ENCODE data around the gene GPRC5D.
A peak's percentile ranks its signal among the peaks of the same experiment; 100 is the strongest.

GRCh38 chr12:13000925-13001774 is 49.2 kb upstream of the GPRC5D start:
- TF ChIP-seq, protein P1, sequence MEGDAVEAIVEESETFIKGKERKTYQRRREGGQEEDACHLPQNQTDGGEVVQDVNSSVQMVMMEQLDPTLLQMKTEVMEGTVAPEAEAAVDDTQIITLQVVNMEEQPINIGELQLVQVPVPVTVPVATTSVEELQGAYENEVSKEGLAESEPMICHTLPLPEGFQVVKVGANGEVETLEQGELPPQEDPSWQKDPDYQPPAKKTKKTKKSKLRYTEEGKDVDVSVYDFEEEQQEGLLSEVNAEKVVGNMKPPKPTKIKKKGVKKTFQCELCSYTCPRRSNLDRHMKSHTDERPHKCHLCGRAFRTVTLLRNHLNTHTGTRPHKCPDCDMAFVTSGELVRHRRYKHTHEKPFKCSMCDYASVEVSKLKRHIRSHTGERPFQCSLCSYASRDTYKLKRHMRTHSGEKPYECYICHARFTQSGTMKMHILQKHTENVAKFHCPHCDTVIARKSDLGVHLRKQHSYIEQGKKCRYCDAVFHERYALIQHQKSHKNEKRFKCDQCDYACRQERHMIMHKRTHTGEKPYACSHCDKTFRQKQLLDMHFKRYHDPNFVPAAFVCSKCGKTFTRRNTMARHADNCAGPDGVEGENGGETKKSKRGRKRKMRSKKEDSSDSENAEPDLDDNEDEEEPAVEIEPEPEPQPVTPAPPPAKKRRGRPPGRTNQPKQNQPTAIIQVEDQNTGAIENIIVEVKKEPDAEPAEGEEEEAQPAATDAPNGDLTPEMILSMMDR (IDR thresholded peaks at IDR 0.05): peak; percentile 44
- TF ChIP-seq RFX5 (IDR thresholded peaks at IDR 0.05; ENCODE audit: low read length) (no peak), IRF3 (IDR thresholded peaks at IDR 0.05; ENCODE audit: low read depth, low read length) (no peak), SIN3A (IDR thresholded peaks at IDR 0.05; ENCODE audit: borderline replicate concordance, low read depth, low read length) (no peak), POLR2AphosphoS5 (IDR thresholded peaks at IDR 0.05; ENCODE audit: low read depth, low read length) (no peak), SMC3 (IDR thresholded peaks at IDR 0.05; ENCODE audit: low read depth, low read length) (peak; percentile 28; the same call in 1 of the 2 replicates), JUND (IDR thresholded peaks at IDR 0.05) (no peak)
- TF ChIP-seq, protein P2, sequence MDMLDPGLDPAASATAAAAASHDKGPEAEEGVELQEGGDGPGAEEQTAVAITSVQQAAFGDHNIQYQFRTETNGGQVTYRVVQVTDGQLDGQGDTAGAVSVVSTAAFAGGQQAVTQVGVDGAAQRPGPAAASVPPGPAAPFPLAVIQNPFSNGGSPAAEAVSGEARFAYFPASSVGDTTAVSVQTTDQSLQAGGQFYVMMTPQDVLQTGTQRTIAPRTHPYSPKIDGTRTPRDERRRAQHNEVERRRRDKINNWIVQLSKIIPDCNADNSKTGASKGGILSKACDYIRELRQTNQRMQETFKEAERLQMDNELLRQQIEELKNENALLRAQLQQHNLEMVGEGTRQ (IDR thresholded peaks at IDR 0.05; ENCODE audit: borderline replicate concordance, low read depth, low read length): no peak

Data from SK-N-SH (cell line).